Omental fat pad (tissue), 4 donors: ENCODE results near the gene FBXO8. TPM values are rescaled to one million over a fixed set of nuclear protein-coding genes. Genes with fewer than 3 reads are reported as not detected.

Experiments
- ATAC-seq: fragments of 150-250 bp; one replicate; pipeline ENCODE4 v1.9.1; 2016; ENCODE audit warnings: mild to moderate bottlenecking, moderate library complexity; ENCODE audit not compliant: low FRiP score
- DNase-seq: peaks from one replicate; pipeline ENCODE4 v3.0.0-alpha.2; 2019; ENCODE audit warnings: low spot score
- CTCF ChIP-seq, 3 donors: fragments of 450-650 bp; IDR thresholded peaks; one replicate each; pipeline ENCODE4 v1.5.1; 2016 to 2017; ENCODE audit warnings: antibody characterized with exemption in 3 of 3, mild to moderate bottlenecking in 3 of 3, moderate library complexity in 2 of 3
- total RNA-seq, 4 donors: library from RNA; depleted of rRNA; stranded (reverse); fragments of >200 nt; gene quantifications; one replicate each; pipeline ENCODE4 v1.1.0, GENCODE V29; 2016

The FBXO8 gene
- total RNA-seq, 4 donors from 2014 or later = 15.9 to 50.8 (median 30.3) TPM

GRCh38 chr4:174284487-174284886 lies 1.0 kb upstream of the FBXO8 start:
- DNase-seq (no peak), ATAC-seq (no peak)
- no peak for TF ChIP-seq CTCF (IDR thresholded peaks at IDR 0.05)

GRCh38 chr4:174282836-174283506 lies 496 bp downstream of the FBXO8 start:
- DNase-seq = peak; percentile 61
- peak; percentile 98 for ATAC-seq
- TF ChIP-seq CTCF (IDR thresholded peaks at IDR 0.05) = no peak

GRCh38 chr4:174281901-174282300 lies 1.6 kb downstream of the FBXO8 start:
- DNase-seq = no peak
- no peak for ATAC-seq
- no peak for TF ChIP-seq CTCF (IDR thresholded peaks at IDR 0.05)

GRCh38 chr4:174281182-174281737 lies 2.2 kb downstream of the FBXO8 start:
- DNase-seq (no peak), ATAC-seq (no peak)
- TF ChIP-seq CTCF (IDR thresholded peaks at IDR 0.05) = no peak

GRCh38 chr4:174279433-174280155 lies 3.9 kb downstream of the FBXO8 start:
- no peak for TF ChIP-seq CTCF (IDR thresholded peaks at IDR 0.05)
- DNase-seq (no peak), ATAC-seq (no peak)

- no peak for DNase-seq
- no peak for TF ChIP-seq CTCF (IDR thresholded peaks at IDR 0.05)
- ATAC-seq = no peak
These were observed 5.0 kb downstream of the FBXO8 start for GRCh38 chr4:174278467-174278866.
